Measurements from ENCODE around the gene TYW5.

The TYW5 gene, protein sequence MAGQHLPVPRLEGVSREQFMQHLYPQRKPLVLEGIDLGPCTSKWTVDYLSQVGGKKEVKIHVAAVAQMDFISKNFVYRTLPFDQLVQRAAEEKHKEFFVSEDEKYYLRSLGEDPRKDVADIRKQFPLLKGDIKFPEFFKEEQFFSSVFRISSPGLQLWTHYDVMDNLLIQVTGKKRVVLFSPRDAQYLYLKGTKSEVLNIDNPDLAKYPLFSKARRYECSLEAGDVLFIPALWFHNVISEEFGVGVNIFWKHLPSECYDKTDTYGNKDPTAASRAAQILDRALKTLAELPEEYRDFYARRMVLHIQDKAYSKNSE

DNA sequence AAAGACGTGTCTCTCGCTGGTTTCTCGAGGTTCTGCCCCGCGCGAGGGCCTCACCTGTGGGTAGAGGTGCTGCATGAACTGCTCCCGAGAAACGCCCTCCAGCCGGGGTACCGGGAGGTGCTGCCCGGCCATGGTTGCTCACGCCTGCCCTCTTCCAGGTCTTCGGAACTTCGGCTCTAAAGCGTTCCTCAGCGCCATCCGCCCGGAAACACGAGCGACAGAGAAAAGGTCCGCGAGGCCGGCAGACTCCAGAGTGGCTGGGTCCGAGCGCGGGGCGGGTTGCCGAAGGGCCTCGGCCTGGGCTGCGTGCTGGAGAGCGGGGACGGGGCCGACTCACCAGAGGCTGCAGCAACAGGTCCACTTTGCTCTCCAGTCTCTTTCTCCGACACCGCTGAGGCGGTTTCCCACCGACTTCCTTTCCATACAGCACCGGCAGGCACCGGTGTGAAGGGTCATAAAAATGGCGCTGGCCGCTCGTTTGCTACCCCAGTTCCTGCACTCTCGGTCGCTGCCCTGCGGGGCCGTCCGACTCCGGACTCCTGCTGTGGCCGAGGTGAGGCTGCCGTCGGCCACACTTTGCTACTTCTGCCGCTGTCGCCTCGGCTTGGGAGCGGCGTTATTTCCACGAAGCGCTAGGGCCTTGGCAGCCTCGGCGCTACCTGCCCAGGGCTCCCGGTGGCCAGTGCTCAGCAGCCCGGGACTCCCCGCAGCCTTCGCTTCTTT, at the start of gene TYW5, which contains the start of gene MAIP1:
Gene TYW5, minus strand, starts transcription at position 153 of the 723 bp plus-strand sequence. Its CDS starts 21 bp downstream, at position 132.
Gene MAIP1, plus strand, starts transcription at position 244 of the 723 bp plus-strand sequence. Its CDS starts 217 bp downstream, at position 461.
- peak; percentile 51 for DNase-seq (ENCODE audit: low read depth, low spot score)

DNA sequence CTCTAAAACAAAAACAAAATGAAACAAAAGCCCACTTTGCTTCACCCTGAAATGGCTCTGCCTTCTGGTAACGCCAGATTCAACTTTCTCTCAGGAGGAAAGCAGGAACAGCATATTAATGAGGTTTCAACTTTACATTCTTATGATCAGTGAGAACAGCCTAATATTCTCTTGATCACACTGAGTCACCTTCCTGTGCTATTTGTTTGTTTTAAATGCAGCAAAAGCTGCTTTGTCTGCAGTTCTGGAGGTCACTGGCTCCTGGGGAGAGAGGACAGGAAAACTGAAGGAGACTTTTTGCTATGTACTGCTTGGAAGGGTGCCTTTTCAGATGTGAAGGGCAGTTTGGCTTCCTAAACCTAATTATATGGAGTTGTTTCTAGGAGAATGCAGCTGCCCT, 48.2 kb upstream of the TYW5 start:
- no peak for DNase-seq (ENCODE audit: low read depth, low spot score)

DNA sequence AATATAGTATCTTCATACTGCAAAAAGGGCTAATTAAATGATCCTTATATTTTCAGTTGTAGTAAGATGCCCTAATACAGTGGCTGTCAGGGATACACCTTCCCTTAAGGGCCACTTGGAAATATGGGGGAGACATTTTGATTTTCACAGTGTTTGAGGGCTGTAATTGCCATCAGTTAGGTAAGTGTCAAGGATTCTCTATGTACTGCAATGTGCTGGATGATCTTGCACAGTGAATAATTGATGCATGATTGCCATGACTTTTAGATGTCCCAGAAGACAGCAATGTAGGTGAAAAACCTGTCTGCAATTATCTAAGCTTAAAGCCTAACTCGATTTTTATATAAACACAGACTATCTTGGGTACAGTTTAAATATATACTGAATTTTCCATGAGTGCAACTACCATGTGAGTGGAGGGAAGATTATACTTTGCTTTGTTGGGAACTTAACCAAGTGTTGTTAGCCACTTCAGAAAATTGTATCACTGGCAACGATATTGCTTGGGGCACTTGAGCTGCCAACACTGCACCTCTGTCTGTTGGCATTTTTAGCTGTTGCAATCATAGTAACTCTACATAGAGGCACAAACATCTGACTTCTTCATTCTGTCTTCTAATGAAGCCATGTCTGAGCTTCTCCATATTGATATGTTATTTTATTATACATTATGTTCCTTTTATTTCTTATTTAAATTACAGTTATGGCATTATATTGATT, 45.3 kb upstream of the TYW5 start:
- DNase-seq (ENCODE audit: low read depth, low spot score), result no peak

DNA sequence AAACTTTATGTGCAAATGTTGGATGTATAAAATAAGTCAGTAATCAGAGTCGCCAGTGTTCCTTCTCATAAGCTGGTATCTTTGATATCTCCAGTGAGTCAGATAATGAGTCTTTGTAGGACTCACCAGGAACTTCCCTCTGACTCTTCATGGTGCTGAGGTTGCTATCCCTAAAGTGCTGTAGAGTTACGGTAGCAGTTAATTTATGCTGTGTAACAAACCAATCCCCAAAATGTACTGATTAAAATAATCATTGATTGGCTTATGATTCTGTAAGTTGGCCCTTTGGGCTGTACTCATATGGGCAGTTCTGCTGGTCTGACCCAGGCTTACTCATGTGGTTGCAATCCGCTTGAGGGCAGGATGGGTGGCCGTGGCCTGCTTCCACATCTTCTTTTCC, 43.9 kb upstream of the TYW5 start:
- DNase-seq (ENCODE audit: low read depth, low spot score), result no peak

DNA sequence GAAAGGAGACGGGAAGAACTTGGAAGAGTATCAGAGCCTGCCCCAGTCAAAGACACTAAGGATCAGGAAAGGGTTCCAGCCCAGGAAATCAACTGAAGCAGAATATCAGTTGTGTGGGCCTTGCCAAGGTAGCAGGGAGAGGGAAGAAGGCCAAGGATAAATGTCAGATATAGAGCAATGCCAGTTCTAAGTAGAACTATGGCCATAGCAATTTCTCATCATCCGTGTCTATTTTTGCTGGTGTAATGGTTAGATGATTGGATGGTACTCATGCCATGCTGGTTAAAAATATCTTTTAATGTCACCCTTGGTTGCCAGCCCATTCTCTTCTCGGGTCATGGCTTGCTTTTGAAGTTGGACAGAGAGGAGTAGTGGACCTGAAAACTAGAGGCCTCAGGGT, 42.0 kb upstream of the TYW5 start:
- no peak for DNase-seq (ENCODE audit: low read depth, low spot score)

DNA sequence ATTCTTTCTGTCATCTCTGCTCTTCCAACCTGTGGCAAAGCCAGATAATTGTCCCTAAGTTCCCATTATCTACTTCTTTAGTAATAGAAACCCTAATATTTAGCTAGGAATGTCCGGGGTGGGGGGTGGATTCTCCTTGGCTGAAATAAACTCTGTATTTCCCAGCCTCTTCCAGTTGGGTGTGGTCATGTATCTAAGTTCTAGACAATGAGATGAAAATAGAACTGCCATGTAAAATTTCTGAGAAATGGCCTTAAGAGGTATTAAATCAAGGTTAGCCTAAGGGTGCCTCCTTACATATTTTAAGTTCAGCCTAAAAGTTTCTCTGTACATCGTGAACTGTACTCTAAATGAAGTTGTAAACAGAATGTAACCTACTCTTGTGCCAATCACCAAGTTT, 39.6 kb upstream of the TYW5 start:
- DNase-seq (ENCODE audit: low read depth, low spot score), result no peak

DNA sequence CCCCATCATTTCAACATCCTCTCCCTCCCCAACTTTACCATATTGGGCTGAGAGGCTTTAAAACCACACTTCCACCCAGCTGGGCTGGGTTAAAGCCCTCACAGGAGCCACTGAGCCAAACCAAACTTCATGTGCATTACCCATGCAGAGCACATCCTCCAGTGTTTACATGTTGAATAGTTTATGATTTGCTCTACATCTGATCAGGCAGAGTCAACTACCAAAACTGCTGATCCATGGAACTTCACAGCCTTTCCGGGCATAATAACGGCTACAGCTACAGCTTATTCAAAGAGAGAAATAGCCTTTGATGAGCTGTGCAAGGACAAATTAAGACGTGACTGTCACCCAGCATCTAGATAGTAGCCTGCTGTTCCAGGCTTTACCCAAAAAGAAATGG, 39.1 kb upstream of the TYW5 start:
- no peak for DNase-seq (ENCODE audit: low read depth, low spot score)

DNA sequence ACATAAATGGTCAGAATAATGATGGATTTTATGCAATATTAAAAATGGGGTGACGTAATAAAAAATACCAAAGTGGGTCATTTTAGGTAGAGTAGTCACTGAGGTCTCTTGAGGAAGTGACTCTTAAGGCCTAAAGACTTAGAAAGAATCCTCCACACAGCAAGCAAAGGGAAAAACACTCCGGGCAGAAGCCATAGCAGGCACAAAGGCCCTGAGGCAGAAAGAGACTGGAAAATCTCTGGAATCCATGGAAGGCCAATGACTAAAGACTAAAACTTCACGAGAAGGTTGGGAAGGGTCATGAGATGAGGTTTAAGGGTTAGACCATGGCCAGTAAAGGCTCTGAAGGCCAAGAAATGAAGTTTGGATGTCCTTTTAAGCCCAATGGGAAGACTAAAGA, 37.0 kb upstream of the TYW5 start:
- no peak for DNase-seq (ENCODE audit: low read depth, low spot score)

DNA sequence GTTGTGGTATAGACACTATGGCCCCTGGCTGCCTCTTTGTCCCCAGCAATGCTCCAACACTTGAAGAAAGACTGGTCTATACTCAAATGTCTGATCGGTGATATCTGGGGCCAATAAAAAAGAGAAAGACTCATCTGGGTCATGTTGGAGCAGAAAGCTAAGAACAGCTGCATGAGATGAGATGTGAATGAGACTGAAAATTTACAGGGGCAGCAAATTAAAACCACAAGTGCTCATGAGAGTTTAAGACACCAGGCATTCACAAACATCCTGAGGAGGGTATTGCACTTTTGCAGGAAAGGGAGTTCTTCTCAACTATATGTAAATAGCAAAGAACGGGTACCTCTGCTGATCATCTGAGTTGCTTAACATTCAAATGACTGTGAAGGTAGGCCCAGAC, 36.4 kb upstream of the TYW5 start:
- no peak for DNase-seq (ENCODE audit: low read depth, low spot score)

DNA sequence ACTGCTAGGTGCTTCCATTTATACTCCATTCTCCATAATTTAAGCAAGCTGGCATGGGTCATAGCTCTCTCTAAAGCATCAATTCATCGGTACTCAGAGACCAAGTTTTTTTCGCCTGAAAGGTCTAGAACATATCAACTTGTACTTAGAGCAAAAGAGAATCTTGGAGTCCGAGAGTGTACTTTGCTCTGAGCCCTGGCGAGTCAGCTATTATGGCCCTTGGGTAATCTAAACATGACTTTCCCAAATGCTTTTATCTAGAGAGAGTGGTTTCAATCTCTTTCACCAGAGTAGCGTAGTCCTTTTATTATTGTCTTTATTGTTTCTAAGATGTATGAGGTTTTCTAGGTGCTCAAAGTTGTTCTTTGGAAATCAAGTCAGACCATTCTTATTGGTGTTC, 34.5 kb upstream of the TYW5 start:
- no peak for DNase-seq (ENCODE audit: low read depth, low spot score)

DNA sequence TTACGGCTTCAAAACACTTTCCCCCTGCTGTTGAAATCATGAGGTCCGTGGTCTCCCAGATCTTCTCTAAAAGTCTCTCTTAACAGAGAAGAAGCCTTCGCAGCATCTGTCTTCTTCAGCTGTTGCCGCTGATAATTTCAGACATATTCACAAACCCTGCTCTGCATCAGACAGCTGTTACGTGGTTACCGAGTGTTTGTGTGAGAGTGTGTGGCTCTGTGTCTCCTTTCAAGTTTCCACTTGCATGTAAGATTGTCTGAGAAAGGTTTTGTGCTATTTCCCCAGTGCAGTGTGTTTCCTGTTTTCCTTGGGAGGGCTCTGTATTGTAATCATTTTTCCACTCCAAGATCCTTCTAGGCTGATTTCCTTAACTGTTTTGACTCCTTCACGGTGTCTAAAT, 32.9 kb upstream of the TYW5 start:
- DNase-seq (ENCODE audit: low read depth, low spot score), result no peak

DNA sequence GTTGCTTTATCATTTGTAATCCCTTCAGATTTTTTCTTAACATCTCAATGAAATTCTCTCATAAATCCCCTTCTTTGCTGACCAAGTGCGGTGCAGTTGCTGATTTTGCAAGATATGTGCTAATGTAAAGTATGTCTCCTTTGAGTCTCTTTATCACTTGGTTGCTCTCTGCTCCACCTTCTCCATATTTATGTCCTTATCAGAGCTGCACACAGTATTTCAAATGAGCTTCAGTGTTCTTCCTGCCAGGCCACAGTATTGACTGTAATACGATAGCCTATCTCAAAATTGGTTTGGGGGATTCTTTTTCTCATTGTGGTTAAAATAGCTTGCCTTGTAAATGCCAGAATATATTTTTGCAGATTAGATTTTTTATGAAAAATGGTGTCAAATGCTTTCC, 32.3 kb upstream of the TYW5 start:
- no peak for DNase-seq (ENCODE audit: low read depth, low spot score)

DNA sequence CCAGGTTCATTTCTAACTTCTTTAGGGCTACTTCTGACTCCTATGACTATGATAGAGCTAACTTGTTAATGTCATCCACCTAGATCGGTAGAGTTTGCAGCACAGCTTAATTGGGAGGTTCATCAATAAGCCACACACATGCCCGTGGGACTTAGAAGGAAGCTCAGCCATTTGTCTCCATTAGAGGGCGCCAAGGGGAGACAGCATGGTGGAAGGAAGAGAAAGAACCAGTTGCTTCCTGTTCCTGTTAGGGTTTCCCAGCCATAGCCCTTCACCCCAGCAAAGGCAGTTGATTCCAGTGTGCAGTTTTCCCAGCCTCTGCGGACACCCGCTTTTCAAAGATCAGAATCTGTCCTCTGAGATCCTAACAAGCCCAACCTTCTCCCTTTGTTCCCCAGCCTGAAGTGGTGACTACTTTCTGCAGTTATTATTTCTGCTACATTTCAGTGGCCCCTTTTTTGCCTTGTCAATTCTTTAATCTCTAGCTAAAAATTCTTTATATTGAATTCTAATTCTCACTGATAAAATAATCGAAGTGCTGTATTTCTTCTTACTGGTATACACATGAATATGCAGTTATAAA, 30.4 kb upstream of the TYW5 start:
- no peak for DNase-seq (ENCODE audit: low read depth, low spot score)

DNA sequence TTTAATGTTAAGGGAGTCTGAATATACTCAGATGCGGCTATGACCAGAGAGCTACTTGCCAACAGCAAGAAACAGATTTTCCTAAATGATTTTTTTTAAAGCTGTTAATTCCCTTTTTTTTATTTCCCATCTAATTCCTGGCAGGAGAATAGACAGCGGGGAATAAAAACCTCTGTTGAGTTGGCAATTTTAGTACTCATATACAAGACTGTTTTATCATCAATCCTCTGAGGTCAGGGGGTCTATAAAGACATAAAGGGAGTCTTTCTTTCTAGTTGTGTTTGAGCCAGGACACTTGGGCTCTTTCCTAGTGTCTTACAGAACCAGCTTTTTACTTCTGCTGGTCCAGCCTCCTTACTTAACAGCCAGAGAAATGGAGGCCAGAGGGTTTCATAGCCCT, 29.5 kb upstream of the TYW5 start:
- no peak for DNase-seq (ENCODE audit: low read depth, low spot score)

DNA sequence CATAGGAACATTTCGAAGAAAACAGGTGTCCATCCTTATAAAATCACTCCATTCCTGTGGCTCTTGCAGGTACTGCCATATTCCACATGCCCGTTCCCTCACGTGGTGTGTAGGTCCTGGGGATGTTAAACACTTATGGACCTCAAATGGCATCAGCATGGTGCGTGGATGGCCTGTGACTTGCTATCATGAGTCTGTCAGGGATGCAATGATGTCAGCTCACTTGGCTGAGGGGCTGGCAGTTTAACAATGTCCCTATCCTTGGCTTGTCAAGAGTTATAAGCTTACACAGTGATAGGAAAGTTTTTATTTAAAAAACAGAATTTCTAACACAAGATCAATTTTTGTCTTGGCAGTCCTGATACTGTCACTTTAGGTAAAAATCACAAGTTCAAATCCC, 28.9 kb upstream of the TYW5 start:
- DNase-seq (ENCODE audit: low read depth, low spot score), result no peak

DNA sequence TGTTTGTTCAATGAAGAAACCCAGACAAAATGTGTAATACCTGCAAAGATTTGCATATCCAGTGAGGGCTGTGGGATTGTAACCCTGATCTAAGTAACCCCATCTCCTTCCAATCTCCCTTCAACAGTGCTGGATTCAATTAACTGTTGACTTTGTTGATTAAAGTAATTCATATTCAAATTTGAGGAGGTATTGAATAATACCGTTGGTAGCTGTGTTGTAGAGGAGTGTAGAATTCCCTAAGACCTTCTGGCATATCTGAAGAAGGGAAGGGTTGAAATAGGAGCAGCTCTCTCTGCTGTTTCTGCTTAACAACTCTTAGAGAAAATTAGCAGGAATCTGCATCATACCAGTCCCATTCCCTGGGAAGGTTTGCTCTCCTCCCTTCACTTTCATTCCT, 28.2 kb upstream of the TYW5 start:
- DNase-seq (ENCODE audit: low read depth, low spot score), result no peak

DNA sequence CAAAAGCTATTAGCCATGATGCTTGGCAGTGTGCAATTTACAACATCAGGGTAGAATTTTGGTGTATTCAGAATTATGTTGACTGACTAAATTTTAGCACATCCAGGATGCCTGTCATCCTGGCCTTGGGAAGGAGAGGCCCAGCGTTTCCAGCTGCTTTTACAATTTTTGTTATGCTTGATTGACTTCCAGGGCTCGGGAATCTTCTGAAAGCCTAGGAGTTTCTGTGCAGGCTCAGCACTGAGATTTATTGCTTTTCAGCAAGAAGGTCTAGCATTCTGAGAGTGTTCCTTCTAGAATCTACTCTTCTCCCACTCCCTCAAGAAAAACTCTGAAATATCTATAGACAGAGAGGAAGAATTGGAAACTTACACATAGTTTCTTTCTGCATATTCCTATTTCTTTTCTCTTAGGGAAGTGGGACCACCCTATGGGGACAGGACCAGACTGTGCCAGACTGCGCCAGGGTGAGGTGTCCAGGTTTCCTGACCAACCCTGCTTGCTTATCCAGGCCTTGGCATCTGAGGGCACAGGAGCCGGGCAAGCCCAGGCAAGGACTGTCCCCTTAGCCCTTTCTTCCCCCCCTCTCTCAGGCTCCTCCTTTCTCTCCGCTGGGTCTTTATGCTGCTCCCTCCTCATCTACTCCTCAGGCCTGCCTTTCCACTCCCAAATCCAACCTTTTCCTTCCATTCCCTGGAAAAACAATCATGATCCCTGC, 27.0 kb upstream of the TYW5 start:
- no peak for DNase-seq (ENCODE audit: low read depth, low spot score)

DNA sequence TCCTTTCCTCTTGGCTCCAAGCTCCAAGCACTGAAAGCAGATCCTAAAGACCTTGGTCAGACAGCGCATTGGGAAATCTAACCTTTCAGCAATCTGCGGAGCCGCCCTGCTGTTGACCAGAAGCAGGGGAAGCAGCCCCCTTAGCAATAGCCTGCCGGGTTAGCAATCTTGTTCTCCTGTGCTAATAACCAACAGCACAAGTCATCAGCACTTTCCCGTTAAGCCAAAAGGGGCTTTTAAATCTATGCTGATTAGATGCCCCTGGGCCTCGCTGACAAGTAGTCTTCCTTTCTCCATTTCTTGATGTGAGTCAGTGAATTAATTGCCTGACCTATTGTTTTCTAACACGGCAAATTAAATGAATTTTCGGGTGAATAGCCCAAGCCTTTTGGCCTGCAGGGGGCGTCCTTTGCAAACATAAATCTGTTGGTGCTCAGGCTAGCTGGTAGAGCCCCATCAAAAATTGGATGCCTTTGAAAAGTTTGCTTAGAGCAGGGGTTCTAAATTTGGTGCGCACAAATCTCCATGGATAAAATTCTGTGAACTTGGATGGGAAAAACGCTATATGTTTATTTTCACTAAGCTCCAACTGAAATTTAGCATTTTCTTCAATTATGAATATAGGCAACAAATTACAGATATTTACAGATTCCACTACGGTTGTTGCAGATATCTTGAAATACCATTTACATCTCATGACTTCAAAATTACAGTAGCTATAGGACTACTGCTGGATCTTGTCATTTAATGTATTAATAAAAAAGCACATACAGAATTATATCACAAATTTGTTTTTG, 24.7 kb upstream of the TYW5 start:
- peak; percentile 51 for DNase-seq (ENCODE audit: low read depth, low spot score)

DNA sequence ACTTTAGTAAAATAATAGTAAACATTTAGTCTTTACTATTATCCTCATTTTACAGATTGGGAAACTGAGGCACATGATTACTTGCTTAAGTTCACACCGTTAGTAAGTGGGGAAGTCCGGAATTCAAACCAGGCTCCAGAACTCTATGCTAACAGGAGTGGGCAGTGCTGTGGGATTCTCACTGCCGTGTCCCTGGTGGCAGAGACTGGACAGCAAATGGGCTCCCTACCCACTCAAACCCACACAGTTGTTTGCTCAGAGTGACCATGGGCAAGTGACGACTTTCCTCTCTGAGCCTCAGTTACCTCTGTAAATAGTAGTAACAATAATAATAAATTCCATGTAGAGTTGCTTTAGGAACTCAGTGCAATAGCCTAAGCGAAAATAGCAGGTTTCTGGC, 24.1 kb upstream of the TYW5 start:
- DNase-seq (ENCODE audit: low read depth, low spot score), result no peak

DNA sequence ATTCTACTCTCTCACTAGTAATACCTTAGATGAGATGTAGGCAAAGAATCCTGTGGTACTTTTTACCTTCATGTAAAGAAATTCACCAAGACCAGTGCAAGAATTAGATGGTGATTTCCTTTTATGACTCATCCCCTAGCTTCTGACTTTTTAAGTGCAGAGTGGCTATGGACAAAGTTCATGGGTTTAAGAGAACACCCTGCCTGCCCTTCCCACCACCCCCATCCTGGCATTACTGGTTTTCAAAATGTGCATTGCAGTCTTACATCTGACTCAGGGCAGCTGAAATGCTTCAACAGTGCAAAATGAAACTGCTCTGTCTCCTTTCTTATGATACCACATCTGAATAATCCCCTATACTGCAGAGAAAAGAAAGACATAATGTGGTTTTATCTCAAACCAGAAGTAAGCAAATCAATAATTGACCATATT, 22.7 kb upstream of the TYW5 start:
- no peak for DNase-seq (ENCODE audit: low read depth, low spot score)

All from activated naive CD8-positive, alpha-beta T cell treated with anti-CD3 and anti-CD28 coated beads, Interleukin-2, amount 50 U/mL, for 16 hours (primary cell).